GM21447 (cell line): ENCODE measurements around the gene CROCC2.

Experiments
- ATAC-seq: cut with Tn5 transposase; IDR thresholded peaks from one replicate; pipeline ENCODE4 v1.9.1; 2021; ENCODE audit not compliant: unreplicated experiment

The CROCC2 gene

DNA sequence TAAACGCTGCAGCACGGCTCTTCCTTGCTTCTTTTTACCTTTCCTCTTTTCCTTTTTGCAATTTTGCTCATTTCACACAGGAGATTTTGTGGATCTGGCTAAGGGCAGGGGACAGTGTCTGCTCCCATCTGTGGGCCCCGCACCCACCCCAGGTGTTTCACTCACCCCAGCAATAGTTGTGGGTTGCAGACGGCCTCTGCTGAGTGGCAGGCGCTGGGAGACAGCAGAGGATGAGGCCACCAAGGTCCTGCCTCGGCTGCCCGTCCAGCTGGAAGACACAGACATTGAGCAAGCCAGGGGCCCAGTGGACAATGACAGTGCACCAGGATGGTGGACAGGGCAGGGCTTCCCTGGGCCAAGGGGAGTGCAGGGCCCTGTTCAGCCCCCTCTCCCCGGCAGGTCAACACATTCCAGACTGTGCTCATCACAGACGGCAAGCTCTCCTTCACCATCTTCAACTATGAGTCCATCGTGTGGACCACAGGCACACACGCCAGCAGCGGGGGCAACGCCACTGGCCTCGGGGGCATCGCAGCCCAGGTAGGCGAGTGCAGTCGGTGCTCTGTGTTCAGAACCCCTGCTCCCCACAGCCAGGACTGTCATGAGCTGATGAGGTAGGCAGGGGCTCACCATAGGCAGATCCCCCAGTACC lies 127.3 kb downstream of the CROCC2 start:
- no peak for ATAC-seq

DNA sequence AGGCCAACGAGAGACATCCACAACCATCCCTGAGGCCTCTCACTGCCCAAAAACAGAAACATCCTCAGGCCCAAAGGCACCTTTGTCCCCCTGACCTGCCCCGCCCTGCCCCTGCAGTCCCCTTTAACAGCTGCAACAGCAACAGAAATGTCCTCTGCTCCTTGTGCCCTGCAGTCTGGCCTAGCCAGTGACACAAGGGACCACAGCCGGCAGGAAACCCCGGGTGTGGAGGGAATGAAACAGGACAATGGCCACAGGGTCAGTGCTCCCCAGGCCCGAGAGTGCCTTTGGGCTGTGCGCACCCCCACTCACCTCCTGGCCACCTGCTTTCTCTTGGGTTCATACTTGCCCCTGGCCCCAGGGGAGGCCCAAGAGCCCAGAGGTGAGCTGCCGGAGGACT lies 127.9 kb downstream of the CROCC2 start:
- no peak for ATAC-seq

DNA sequence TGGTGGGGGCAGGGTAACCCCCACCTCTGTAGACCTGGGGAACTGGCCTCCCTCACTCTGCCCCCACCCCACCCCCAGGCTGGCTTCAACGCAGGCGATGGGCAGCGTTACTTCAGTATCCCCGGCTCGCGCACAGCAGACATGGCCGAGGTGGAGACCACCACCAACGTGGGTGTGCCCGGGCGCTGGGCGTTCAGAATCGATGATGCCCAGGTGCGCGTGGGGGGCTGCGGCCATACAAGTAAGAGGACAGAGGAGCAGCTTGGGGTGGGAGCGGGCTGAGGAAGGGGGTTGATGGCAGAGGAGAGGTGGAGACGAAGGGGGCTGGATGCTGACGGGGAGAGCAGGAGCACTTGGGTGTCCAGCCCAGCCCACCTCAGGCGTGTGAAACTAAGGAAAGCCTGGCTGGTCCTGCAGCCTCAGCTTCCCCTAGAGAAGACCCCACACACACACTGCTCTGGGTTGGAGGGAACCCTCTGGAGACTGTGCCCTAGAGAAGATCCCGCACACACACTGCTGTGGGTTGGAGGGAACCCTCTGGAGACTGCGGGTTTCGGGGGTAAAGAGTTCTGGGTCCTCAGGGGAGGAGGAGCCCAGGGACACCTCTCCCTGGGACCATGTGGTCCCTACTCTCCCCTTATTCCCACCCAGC lies 128.5 kb downstream of the CROCC2 start:
- ATAC-seq: no peak

DNA sequence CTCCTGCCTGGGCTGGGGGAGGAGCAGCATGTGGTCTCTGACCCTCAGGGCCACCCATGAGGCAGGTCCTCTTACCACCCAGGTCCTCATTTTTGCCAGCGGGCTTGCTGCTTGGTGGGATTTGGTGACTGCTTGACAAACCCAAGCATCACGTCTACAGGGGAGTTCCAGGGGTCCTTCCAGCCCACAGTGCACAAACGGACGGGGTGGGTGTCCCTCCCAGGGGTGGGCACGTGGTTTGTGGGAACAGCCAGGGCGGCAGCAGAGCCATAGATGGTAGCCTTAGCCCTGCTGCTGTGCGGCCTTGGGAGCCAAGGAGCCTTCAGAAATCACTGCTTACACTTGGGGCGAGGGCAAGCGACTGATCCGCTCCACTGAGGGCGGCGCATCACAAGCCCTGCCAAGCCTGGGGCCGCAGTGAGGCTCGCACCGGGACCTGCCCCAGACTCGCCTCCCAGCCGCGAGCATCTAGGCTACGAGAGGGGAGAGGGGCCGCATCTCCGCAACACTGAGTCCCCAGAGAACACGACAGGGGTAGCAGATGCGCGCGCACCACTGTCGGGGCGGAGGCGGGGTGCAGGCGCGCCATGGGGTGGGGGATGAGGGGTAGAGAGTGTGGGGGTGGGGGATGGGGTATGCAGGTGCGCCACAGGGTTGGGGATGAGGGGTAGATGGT lies 129.1 kb downstream of the CROCC2 start:
- ATAC-seq: no peak

DNA sequence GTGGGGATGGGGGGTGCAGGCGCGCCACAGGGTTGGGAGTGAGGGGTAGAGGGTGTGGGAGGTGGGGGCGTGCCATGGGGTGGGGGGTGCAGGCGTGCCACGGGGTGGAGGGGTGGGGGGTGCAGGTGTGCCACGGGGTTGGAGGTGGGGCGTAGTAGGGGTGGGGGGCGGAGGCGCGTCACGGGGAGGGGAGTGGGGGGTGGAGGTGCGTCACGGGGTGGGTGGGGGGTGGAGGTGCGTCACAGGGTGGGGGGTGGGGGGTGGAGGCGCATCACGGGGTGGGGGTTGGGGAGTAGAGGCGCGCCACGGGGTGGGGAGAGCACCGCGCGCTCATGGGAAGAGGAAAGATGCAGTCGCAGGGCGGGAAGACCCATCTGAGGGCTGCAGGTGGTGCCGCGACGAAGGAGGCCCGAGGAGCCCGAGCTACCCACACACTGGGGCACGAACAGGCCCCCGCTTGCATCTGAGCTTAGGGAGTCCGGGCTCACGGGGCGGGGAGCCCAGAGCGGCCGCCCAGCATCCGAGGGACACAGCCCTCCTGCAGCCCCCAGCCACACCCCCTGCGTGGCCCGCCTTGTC lies 129.8 kb downstream of the CROCC2 start:
- ATAC-seq: no peak

DNA sequence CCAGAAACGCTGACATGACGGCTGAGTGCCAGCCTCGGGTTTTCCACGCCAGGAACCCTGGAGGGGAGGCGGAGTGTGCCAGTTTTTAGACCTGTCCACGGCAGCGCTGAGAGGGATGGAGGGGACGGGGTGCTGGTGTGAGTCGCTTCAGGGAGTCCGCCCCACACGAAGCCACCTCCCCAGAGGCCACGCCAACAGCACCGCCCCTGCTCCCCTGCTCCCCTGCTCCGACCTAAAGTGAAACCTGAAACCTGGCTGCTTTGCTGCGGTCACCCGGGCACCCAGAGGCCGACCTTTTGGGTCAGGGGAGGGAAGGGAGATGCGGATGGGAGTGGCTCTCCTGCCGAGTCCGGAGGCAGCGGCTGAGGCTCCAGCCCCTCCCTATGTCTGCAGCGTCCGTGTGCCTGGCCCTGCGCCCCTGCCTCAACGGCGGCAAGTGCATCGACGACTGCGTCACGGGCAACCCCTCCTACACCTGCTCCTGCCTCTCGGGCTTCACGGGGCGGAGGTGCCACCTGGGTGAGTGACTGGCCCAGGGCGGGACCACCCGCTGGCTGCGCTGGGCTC lies 130.3 kb downstream of the CROCC2 start:
- ATAC-seq: peak; percentile 78

DNA sequence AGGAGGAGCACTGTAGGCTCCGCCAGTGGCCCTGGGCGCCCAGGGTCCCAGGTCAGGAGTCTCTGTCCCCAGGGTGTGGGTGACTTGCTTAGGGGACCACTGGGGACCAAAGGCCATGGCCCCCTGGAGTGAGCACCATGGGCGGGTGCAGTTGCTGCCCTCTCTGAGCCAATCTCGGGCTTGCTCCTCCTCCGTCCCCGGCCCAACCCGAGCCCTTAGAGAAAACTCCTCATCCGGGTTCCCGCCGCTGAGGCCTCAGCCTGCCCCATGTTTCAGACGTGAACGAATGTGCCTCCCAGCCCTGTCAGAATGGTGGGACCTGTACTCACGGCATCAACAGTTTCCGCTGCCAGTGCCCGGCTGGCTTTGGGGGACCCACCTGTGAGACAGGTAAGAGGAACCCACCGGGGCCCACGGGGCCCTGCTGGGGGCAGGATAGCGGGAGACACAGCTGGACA lies 130.9 kb downstream of the CROCC2 start:
- ATAC-seq: peak; percentile 12

DNA sequence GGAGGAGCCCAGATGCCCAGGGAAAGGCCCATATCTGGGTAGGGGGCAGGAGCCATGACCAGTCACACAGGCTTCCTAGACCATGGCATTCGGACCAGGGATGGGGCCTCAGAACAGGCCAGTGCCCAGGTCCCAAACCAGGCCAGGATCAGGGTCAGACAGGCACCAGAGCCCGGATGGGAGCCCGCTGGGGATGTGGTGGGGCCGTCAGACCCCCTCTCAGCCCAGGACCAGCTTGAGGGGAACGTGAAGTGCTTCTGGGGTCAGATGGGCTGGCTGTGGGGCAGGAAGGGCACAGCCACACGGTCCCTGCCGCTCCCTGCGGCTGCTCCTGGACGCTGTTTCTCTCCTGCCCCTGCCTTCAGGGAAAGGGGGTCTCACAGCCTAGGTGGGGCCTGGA lies 131.4 kb downstream of the CROCC2 start:
- no peak for ATAC-seq

DNA sequence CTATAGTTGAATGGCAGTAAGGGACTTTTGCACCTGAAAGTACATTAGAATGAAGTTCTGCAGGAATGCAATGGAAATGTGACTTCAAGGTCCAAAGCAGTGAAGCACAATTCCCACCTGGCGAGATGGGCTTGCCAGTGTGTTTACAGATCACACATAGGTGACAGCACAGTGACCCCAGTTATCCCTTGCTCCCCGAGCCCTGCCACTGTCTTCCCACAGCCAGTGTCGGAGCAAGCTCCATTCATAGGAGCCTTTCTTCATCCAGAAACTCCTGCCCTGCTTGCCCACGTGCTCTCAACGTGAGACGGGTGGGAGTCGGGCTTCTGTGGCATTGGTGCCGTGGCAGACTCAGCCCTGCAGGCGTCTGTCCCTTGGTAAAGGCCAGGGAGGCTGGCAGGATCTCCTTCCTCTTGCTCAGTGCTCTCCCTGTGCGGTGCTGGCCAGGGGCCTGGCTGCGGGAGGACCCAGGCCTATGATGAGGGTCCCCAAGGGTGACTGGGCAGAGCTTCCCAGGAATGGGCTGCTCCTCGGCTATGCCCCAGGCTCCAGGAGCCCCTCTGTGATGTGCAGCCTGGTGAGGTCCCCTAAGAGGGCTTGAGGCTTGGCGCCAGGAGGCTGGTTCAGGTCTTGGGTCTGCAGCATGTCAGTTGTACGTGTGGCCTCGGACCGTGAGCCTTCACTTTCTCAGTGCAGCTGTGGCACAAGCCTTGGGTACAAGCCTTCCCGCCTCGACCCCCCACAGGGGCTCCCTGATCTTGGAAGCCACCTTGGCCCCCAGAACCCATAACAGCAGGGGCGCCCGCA lies 132.4 kb downstream of the CROCC2 start:
- no peak for ATAC-seq

DNA sequence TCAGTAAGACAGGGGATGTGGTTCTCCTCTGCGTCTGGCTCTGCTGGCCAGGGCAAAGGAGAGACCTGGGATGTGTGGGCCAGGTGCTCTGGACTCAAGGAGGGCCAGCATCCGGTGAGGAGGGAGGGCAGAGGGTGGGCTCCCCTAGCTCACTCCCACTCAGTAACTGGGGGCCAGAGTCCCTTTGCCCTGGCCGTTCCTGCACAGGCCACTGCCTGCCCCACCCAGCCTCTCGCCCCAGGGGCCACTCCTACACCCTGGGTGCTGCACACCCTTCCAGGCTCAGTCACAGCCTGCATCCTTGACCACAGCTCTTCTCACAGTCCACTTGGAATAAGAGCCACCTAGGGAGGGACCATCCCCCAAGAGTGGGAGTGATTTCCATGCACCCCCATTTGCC lies 133.3 kb downstream of the CROCC2 start:
- ATAC-seq: no peak

DNA sequence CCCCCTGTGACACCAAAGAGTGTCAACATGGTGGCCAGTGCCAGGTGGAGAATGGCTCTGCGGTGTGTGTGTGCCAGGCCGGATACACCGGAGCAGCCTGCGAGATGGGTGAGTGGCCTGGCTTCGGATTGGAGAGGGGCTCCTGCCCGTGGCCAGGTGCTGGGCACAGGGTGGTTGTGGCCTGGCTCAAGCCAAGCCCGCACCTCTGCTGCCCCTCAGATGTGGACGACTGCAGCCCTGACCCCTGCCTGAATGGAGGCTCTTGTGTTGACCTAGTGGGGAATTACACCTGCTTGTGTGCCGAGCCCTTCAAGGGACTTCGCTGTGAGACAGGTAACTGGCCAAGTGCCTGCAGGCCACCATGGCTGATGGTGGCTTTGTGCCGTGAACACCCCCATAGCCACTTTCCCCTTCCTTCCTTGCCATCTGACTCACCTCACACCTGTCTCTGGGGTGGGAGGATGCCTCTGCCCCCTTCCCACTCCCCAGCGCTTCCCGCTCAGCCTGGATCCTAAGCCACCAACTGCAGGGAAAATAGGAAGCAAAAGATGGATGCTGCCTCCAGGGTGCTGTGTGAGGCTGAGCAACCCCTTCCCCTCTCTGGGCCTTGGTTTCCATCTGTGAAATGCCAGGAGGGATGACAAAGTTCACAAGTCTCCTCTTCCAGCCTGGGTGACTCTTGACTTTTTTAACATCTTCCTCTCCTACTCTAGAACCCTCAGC lies 134.1 kb downstream of the CROCC2 start:
- no peak for ATAC-seq

DNA sequence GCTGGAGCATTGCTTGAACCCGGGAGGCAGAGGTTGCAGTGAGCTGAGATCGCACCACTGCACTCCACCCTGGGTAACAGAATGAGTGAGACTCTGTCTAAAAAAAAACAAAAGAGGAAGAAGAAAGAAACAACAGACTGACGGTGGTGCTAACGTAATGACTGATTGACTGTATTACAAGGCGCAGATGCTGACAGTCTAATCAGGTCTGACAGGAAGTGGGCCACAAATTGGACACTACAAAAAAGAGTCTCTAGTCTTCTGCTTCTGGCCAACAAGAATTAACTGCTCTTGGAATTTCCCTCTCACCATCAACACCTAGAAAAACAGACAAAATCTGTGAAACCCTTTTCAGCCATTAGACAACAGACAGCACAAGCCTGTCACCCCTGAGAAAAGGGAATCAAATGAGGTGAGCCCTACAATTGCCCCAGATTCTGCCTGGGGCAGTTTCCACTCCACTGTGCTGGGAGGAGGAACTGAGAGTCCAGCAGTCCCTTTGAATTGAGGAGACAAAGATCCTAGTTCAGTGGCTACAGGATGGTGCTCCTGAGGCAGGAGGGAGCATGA lies 135.5 kb downstream of the CROCC2 start:
- ATAC-seq: peak; percentile 78
